GM12878 (cell line): ENCODE results near the gene ZNF493. TPM values are rescaled to one million over a fixed set of nuclear protein-coding genes. Genes with fewer than 3 reads are reported as not detected.

Source experiments
- ATAC-seq: fragments of 200-7000 bp; cut with Tn5 transposase; 3 replicates; pipeline ENCODE4 v1.9.1; 2020; ENCODE audit warnings: mild to moderate bottlenecking, moderate library complexity
- BruUV-seq: library from RNA; stranded (reverse); fragments of 400-500 nt; replicated peaks from 2 replicates; lab custom pipeline; 2021; lab: Mats Ljungman, UMichigan
- CTCF ChIA-PET: fragments of 300-600 bp; sonication (Branson Sonifier 250); formaldehyde crosslinking; extraction: SDS; loops from one replicate; lab custom pipeline; 2021; ENCODE audit warnings: inconsistent platforms; lab: Yijun Ruan, JAX
- POLR2A ChIA-PET: fragments of 350-600 bp; formaldehyde crosslinking; extraction: SDS; loops from one replicate; lab custom pipeline; 2021; ENCODE audit warnings: inconsistent platforms; lab: Charles Lee
- RAD21 ChIA-PET: fragments of 300-600 bp; sonication (Branson Sonifier 250); formaldehyde crosslinking; loops from one replicate; lab custom pipeline; 2023; ENCODE audit warnings: antibody characterized with exemption; ENCODE audit not compliant: unreplicated experiment; lab: Charles Lee
- SMC1A ChIA-PET: fragments of 300-600 bp; sonication (Branson Sonifier 250); formaldehyde crosslinking; loops from one replicate; lab custom pipeline; 2023; ENCODE audit not compliant: unreplicated experiment, uncharacterized antibody; lab: Charles Lee
- DNase-seq: peaks from one replicate; pipeline ENCODE4 v3.0.0-alpha.2; 2011; ENCODE audit warnings: low read depth, low spot score
- FAIRE-seq: peaks from 3 replicates; lab custom pipeline; 2011; peaks lifted over from hg19 to GRCh38; lab: Jason Lieb, UNC
- H2AFZ ChIP-seq: 2 replicates; pipeline ENCODE4 v1.6.0; 2011; ENCODE audit warnings: low read depth, low read length, control low read depth; ENCODE audit not compliant: control insufficient read depth
- H3K27ac ChIP-seq: 2 replicates; pipeline ENCODE4 v1.5.1; 2011; ENCODE audit warnings: control low read depth; ENCODE audit not compliant: control insufficient read depth, insufficient read depth
- H3K27me3 ChIP-seq, 2 experiments: replicated peaks in 1 of 2; 2 replicates each; pipeline versions ENCODE4 v1.6.0 to v1.6.1; 2011; ENCODE audit warnings: low read length in 1 of 2; ENCODE audit not compliant: control insufficient read depth in 2 of 2, insufficient read depth in 2 of 2
- H3K36me3 ChIP-seq, 2 experiments: 2 replicates each; pipeline ENCODE4 v1.5.1; 2011; ENCODE audit warnings: low read length in 1 of 2; ENCODE audit not compliant: control insufficient read depth in 2 of 2, insufficient read depth in 2 of 2
- H3K4me1 ChIP-seq: 2 replicates; pipeline ENCODE4 v1.6.1; 2011; ENCODE audit warnings: mild to moderate bottlenecking, low read length, moderate library complexity, mixed read lengths; ENCODE audit not compliant: control insufficient read depth, insufficient read depth
- H3K4me2 ChIP-seq: 2 replicates; pipeline ENCODE4 v1.6.0; 2011; ENCODE audit warnings: control low read depth; ENCODE audit not compliant: control insufficient read depth, insufficient read depth
- H3K4me3 ChIP-seq: fragments of 200-600 bp; sonication (generic); 2 replicates; pipeline ENCODE4 v1.5.1; 2016
- H3K79me2 ChIP-seq: 2 replicates; pipeline ENCODE4 v1.6.0; 2011; ENCODE audit warnings: low read length; ENCODE audit not compliant: control insufficient read depth, insufficient read depth
- H3K9ac ChIP-seq: 2 replicates; pipeline ENCODE4 v1.8.0; 2011; ENCODE audit warnings: low read length, control low read depth, mixed read lengths; ENCODE audit not compliant: control insufficient read depth, insufficient read depth
- H3K9me3 ChIP-seq: replicated peaks from 3 replicates; pipeline ENCODE4 v1.5.1; 2011; ENCODE audit warnings: mild to moderate bottlenecking, low read length; ENCODE audit not compliant: control insufficient read depth, insufficient read depth
- H4K20me1 ChIP-seq: 2 replicates; pipeline ENCODE4 v1.6.0; 2011; ENCODE audit not compliant: control insufficient read depth, insufficient read depth
- ATF3 ChIP-seq: IDR thresholded peaks from 2 replicates; pipeline ENCODE4 v1.6.1; 2011; ENCODE audit warnings: low read depth, mild to moderate bottlenecking, low read length, moderate library complexity, borderline replicate concordance; ENCODE audit errors: extremely low read depth
- CBX3 ChIP-seq: fragments of 200-600 bp; sonication (generic); IDR thresholded peaks from 2 replicates; pipeline ENCODE4 v1.6.1; 2016; ENCODE audit warnings: low read depth, borderline replicate concordance
- E2F8 ChIP-seq: fragments of 450-650 bp; IDR thresholded peaks from 2 replicates; pipeline ENCODE4 v1.6.1; 2018; ENCODE audit warnings: mild to moderate bottlenecking, low read depth, moderate library complexity; ENCODE audit not compliant: partially characterized antibody
- ESRRA ChIP-seq: IDR thresholded peaks from 2 replicates; pipeline ENCODE4 v1.6.1; 2012; ENCODE audit warnings: mild to moderate bottlenecking, low read length, improper control_type of control experiment
- JUND ChIP-seq: IDR thresholded peaks from 2 replicates; pipeline ENCODE4 v1.6.1; 2012; ENCODE audit warnings: low read depth, mild to moderate bottlenecking, low read length, improper control_type of control experiment, moderate library complexity
- KAT2A ChIP-seq: conservative IDR thresholded peaks from 2 replicates; pipeline ENCODE4 v1.6.1; 2011; ENCODE audit warnings: low read depth, low read length; ENCODE audit not compliant: control insufficient read depth
- KLF5 ChIP-seq: fragments of 450-650 bp; IDR thresholded peaks from 2 replicates; pipeline ENCODE4 v1.6.1; 2014; ENCODE audit warnings: mild to moderate bottlenecking; ENCODE audit not compliant: partially characterized antibody
- MTA3 ChIP-seq: IDR thresholded peaks from 2 replicates; pipeline ENCODE4 v1.6.1; 2012; ENCODE audit warnings: low read length, inconsistent platforms, borderline replicate concordance
- NBN ChIP-seq: fragments of 450-650 bp; IDR thresholded peaks from 2 replicates; pipeline ENCODE4 v1.6.1; 2016
- NFIC ChIP-seq: IDR thresholded peaks from 2 replicates; pipeline ENCODE4 v1.6.1; 2012; ENCODE audit warnings: low read depth, mild to moderate bottlenecking, inconsistent platforms, low read length, moderate library complexity
- NR2C1 ChIP-seq: fragments of 450-650 bp; IDR thresholded peaks from 2 replicates; pipeline ENCODE4 v1.6.1; 2017; ENCODE audit warnings: antibody characterized with exemption, mild to moderate bottlenecking, moderate library complexity
- RUNX3 ChIP-seq: IDR thresholded peaks from 2 replicates; pipeline ENCODE4 v1.6.1; 2012; ENCODE audit warnings: low read length, inconsistent platforms
- SMAD5 ChIP-seq: IDR thresholded peaks from 2 replicates; pipeline ENCODE4 v1.6.1; 2016; ENCODE audit warnings: antibody characterized with exemption, low read depth
- STAT3 ChIP-seq: IDR thresholded peaks from 2 replicates; pipeline ENCODE4 v1.6.1; 2011; ENCODE audit warnings: low read depth, low read length, improper control_type of control experiment
- TAF1 ChIP-seq: IDR thresholded peaks from 2 replicates; pipeline ENCODE4 v1.6.1; 2011; ENCODE audit warnings: mild to moderate bottlenecking, low read depth, low read length, borderline replicate concordance
- whole genome bisulfite sequencing: methylation state at CpG from one replicate; pipeline ENCODE4 v1.1.6; 2016; ENCODE audit warnings: low lambda C conversion rate; ENCODE audit not compliant: insufficient replicate concordance, insufficient coverage; ENCODE audit errors: missing lambda C conversion rate; 5-methylcytosine and 5-hydroxymethylcytosine counted together
- in situ Hi-C: fragments of 300-500 bp; cut with MboI; formaldehyde crosslinking; loops from 9 replicates; pipeline ENCODE4 v1.14.3; 2018; ENCODE audit warnings: mixed read lengths
- intact Hi-C: fragments of 100-400 bp; cut with micrococcal nuclease; formaldehyde crosslinking; loops from one replicate; pipeline ENCODE4 v1.14.2; 2022; ENCODE audit not compliant: unreplicated experiment
- polyA plus RNA-seq, 11 experiments: library from polyadenylated mRNA; depleted of rRNA in 4 of 11; unstranded in 6 of 11; stranded (reverse) in 5 of 11; fragments of >200 nt; fragmentation: Nextera tagmentation in 4 of 11; fragmentation: Illumina TruSeq in 1 of 11; extraction: Ambion mirVana in 4 of 11; extraction: Trizol in 1 of 11; gene quantifications; 1 replicate in 1 of 11; 2 replicates in 10 of 11; pipeline versions ENCODE4 v1.2.1 to v1.2.3, GENCODE V29; 2011 to 2016; ENCODE audit warnings: inconsistent platforms in 2 of 11, missing spikeins in 2 of 11, low read depth in 1 of 11
- total RNA-seq, 4 experiments: library from RNA; depleted of rRNA in 3 of 4; stranded (reverse); fragments of >200 nt in 3 of 4; fragmentation: Illumina TruSeq in 1 of 4; extraction: Trizol in 1 of 4; gene quantifications; 2 replicates each; pipeline versions ENCODE4 v1.2.1 to v1.2.3, GENCODE V29; 2013 to 2021

Gene ZNF493
- total and polyA plus RNA-seq, 10 of the 15 experiments (the other 5 are each of a cell fraction or from before 2014, with no cell fraction given), result 2.9 to 17.6 (median 8.3) TPM

- ChIA-PET POLR2A (no interaction called here), SMC1A (no interaction called here), CTCF (no interaction called here), RAD21 (no interaction called here)
- H4K20me1 ChIP-seq, result no peaks in the 10 kb centered on the region
- H3K4me2 ChIP-seq, result no peak overlapping the region
- H3K27ac ChIP-seq, result no peak overlapping the region
- DNase-seq (no peak), FAIRE-seq (no peak), ATAC-seq (no peak)
- peaks cover 5% of the 10 kb centered on the region for H3K79me2 ChIP-seq
- H3K9ac ChIP-seq, result no peak overlapping the region
- no peak overlapping the region for H2AFZ ChIP-seq
- H3K4me1 ChIP-seq, result no peaks in the 10 kb centered on the region
- WGBS, result 98% methylated on average over 5 of the region's 5 CpGs
- H3K27me3 ChIP-seq, result no peaks in the 10 kb centered on the region
- no TSS peak for BruUV-seq
- intact Hi-C loops (no loop called here), in situ Hi-C loops (no loop called here)
- no peak for TF ChIP-seq MTA3
- no peak for TF ChIP-seq ATF3
- no peak for TF ChIP-seq ESRRA
- no peak for TF ChIP-seq STAT3
- TF ChIP-seq NBN, result no peak
- no peak for TF ChIP-seq TAF1
- H3K36me3 ChIP-seq, result peaks cover 0 to 3% of the 10 kb centered on the region in 2 experiments; a peak in 1 of 4 replicates
- H3K9me3 ChIP-seq, result peaks cover 12% of the 10 kb centered on the region; the same call in 2 of the 3 replicates
- H3K4me3 ChIP-seq, result no peak overlapping the region
These were observed 1.9 kb downstream of the ZNF493 start for GRCh38 chr19:21398851-21399250.

- Histone ChIP-seq H3K79me2 (peaks cover 4% of the 10 kb centered on the region), H3K4me1 (no peaks in the 10 kb centered on the region), H3K36me3 (peaks cover 0 to 6% of the 10 kb centered on the region in 2 experiments; a peak in 1 of 4 replicates), H2AFZ (no peak overlapping the region), H3K27ac (no peak overlapping the region), H3K9ac (no peak overlapping the region), H3K27me3 (no peaks in the 10 kb centered on the region), H3K4me3 (no peak overlapping the region), H4K20me1 (no peaks in the 10 kb centered on the region), H3K9me3 (peaks cover 9% of the 10 kb centered on the region), H3K4me2 (no peak overlapping the region)
- ChIA-PET SMC1A (no interaction called here), POLR2A (no interaction called here), RAD21 (no interaction called here), CTCF (no interaction called here)
- DNase-seq (no peak), ATAC-seq (no peak), FAIRE-seq (no peak)
- in situ Hi-C loops, result no loop called here
- intact Hi-C loops, result no loop called here
- BruUV-seq, result no TSS peak
- WGBS, result 100% methylated on average over 1 of the region's 1 CpG
- no peak for TF ChIP-seq KLF5
- no peak for TF ChIP-seq CBX3
- no peak for TF ChIP-seq RUNX3
- no peak for TF ChIP-seq KAT2A
- TF ChIP-seq E2F8, result no peak
- TF ChIP-seq TAF1, result no peak
- no peak for TF ChIP-seq SMAD5
- no peak for TF ChIP-seq NFIC
- no peak for TF ChIP-seq JUND
- TF ChIP-seq NR2C1, result no peak
These were observed 5.5 kb downstream of the ZNF493 start for GRCh38 chr19:21402303-21402985.
